ENCODE data around the gene KRT15.

The KRT15 gene

GRCh38 chr17:41480136-41480535, 38.6 kb downstream of the KRT15 start:
- no peak for DNase-seq

- DNase-seq = no peak
These were observed 40.5 kb downstream of the KRT15 start for GRCh38 chr17:41478237-41478636.

- no peak for DNase-seq
These were observed 41.5 kb downstream of the KRT15 start for GRCh38 chr17:41476866-41477815.

- DNase-seq = no peak
These were observed 43.3 kb downstream of the KRT15 start for GRCh38 chr17:41475421-41475820.

- no peak for DNase-seq
These were observed 43.8 kb downstream of the KRT15 start for GRCh38 chr17:41474863-41475262.

- DNase-seq = no peak
These were observed 50.3 kb downstream of the KRT15 start for GRCh38 chr17:41468346-41468745.

GRCh38 chr17:41467561-41467960, 51.1 kb downstream of the KRT15 start:
- no peak for DNase-seq

GRCh38 chr17:41466988-41467387, 51.7 kb downstream of the KRT15 start, which contains the start of gene KRT32:
Gene KRT32, minus strand, starts transcription at chr17:41467386. Its CDS starts 61 bp downstream, at chr17:41467325.
- DNase-seq = no peak

- DNase-seq = no peak
These were observed 54.0 kb downstream of the KRT15 start for GRCh38 chr17:41464682-41465081.

- DNase-seq = no peak
These were observed 54.5 kb downstream of the KRT15 start for GRCh38 chr17:41464173-41464572.

GRCh38 chr17:41463746-41464145, 54.9 kb downstream of the KRT15 start:
- no peak for DNase-seq

Data from activated CD4-positive, alpha-beta T cell treated with anti-CD3 and anti-CD28 coated beads for 48 hours (primary cell).